Osteoblast (primary cell): ENCODE data around the gene CAAP1. TPM values are rescaled to one million over a fixed set of nuclear protein-coding genes. Genes with fewer than 3 reads are reported as not detected.

Source experiments
- DNase-seq: peaks from one replicate; pipeline ENCODE4 v3.0.0; 2011; ENCODE audit warnings: low spot score, mixed read lengths; ENCODE audit not compliant: insufficient read length; ENCODE audit errors: missing footprints
- H2AFZ ChIP-seq: 2 replicates; pipeline ENCODE4 v1.6.0; 2011; ENCODE audit warnings: mild to moderate bottlenecking, low read length
- H3K27ac ChIP-seq: 2 replicates; pipeline ENCODE4 v1.5.1; 2011; ENCODE audit warnings: mild to moderate bottlenecking, low read depth, low read length, moderate library complexity
- H3K27me3 ChIP-seq: 2 replicates; pipeline ENCODE4 v1.6.0; 2012; ENCODE audit warnings: mild to moderate bottlenecking, control low read depth, inconsistent platforms, low read length, moderate library complexity; ENCODE audit not compliant: insufficient read depth
- H3K36me3 ChIP-seq: 2 replicates; pipeline ENCODE4 v1.5.1; 2011; ENCODE audit warnings: mild to moderate bottlenecking, low read length, control low read depth, moderate library complexity; ENCODE audit not compliant: insufficient read depth
- H3K4me1 ChIP-seq: 2 replicates; pipeline ENCODE4 v1.5.1; 2011; ENCODE audit warnings: mild to moderate bottlenecking, low read length, control low read depth, moderate library complexity; ENCODE audit not compliant: insufficient read depth
- H3K4me2 ChIP-seq: 2 replicates; pipeline ENCODE4 v1.6.0; 2011; ENCODE audit warnings: mild to moderate bottlenecking, low read length; ENCODE audit not compliant: insufficient read depth
- H3K4me3 ChIP-seq: fragments of 200-600 bp; sonication (generic); 3 replicates; pipeline ENCODE4 v1.5.1; 2012; ENCODE audit warnings: mild to moderate bottlenecking, low read length, inconsistent platforms; ENCODE audit not compliant: insufficient read depth
- H3K79me2 ChIP-seq: 2 replicates; pipeline ENCODE4 v1.6.0; 2012; ENCODE audit warnings: mild to moderate bottlenecking, low read length, control low read depth, inconsistent platforms; ENCODE audit not compliant: insufficient read depth
- H3K9me3 ChIP-seq: 2 replicates; pipeline ENCODE4 v1.5.1; 2011; ENCODE audit warnings: low read depth, low read length, control low read depth
- H4K20me1 ChIP-seq: 2 replicates; pipeline ENCODE4 v1.6.0; 2012; ENCODE audit warnings: mild to moderate bottlenecking, low read length, control low read depth; ENCODE audit not compliant: insufficient read depth
- total RNA-seq: library from RNA; depleted of rRNA; stranded (reverse); fragments of >200 nt; gene quantifications from 2 replicates; pipeline ENCODE4 v1.2.3, GENCODE V29; 2012
- TF ChIP-seq, protein P1 (sequence below): IDR thresholded peaks from 2 replicates; pipeline ENCODE4 v1.5.1; 2011; ENCODE audit warnings: mild to moderate bottlenecking, low read depth, low read length, moderate library complexity; ENCODE audit errors: extremely low read depth

The CAAP1 gene
- total RNA-seq, 1 donor: 13.8 TPM

DNA sequence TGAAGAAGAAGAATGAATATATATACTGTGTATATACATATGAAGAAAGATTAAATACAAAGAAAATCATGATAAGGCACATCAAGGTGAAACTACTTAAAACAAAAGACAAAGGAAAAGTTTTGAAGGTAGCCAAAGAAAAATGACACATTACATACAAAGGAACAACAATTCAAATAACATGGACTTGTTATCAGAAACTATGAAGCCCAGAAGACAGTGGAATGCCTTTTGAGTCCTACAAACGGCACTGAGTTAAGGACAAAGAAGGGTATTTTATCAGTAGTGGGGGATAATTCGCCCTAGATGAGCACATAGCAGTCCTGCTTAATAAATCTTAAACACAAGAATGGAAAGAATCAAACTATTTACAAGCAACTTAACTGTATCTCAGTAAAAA is 77.8 kb downstream of the CAAP1 start:
- Histone ChIP-seq H3K4me3 (no peak overlapping the region), H3K27me3 (no peaks in the 10 kb centered on the region), H3K36me3 (no peaks in the 10 kb centered on the region), H3K79me2 (no peaks in the 10 kb centered on the region), H4K20me1 (no peaks in the 10 kb centered on the region), H3K4me2 (no peak overlapping the region), H3K4me1 (no peaks in the 10 kb centered on the region), H2AFZ (no peak overlapping the region), H3K27ac (no peak overlapping the region), H3K9me3 (no peaks in the 10 kb centered on the region)
- DNase-seq: no peak
- TF ChIP-seq, protein P1, sequence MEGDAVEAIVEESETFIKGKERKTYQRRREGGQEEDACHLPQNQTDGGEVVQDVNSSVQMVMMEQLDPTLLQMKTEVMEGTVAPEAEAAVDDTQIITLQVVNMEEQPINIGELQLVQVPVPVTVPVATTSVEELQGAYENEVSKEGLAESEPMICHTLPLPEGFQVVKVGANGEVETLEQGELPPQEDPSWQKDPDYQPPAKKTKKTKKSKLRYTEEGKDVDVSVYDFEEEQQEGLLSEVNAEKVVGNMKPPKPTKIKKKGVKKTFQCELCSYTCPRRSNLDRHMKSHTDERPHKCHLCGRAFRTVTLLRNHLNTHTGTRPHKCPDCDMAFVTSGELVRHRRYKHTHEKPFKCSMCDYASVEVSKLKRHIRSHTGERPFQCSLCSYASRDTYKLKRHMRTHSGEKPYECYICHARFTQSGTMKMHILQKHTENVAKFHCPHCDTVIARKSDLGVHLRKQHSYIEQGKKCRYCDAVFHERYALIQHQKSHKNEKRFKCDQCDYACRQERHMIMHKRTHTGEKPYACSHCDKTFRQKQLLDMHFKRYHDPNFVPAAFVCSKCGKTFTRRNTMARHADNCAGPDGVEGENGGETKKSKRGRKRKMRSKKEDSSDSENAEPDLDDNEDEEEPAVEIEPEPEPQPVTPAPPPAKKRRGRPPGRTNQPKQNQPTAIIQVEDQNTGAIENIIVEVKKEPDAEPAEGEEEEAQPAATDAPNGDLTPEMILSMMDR: no peak

GRCh38 chr9:26813247-26813646 is 79.4 kb downstream of the CAAP1 start:
- H4K20me1 ChIP-seq: no peaks in the 10 kb centered on the region
- no peak overlapping the region for H3K27ac ChIP-seq
- DNase-seq: no peak
- no peak overlapping the region for H3K4me2 ChIP-seq
- no peaks in the 10 kb centered on the region for H3K79me2 ChIP-seq
- no peaks in the 10 kb centered on the region for H3K27me3 ChIP-seq
- TF ChIP-seq, protein P1: no peak
- H2AFZ ChIP-seq: no peak overlapping the region
- no peak overlapping the region for H3K4me3 ChIP-seq
- H3K36me3 ChIP-seq: no peaks in the 10 kb centered on the region
- no peaks in the 10 kb centered on the region for H3K9me3 ChIP-seq
- H3K4me1 ChIP-seq: no peaks in the 10 kb centered on the region

GRCh38 chr9:26812217-26812616 is 80.4 kb downstream of the CAAP1 start:
- TF ChIP-seq, protein P1: no peak
- Histone ChIP-seq H3K9me3 (no peaks in the 10 kb centered on the region), H3K4me3 (no peak overlapping the region), H3K27ac (no peak overlapping the region), H3K79me2 (no peaks in the 10 kb centered on the region), H4K20me1 (no peaks in the 10 kb centered on the region), H3K36me3 (no peaks in the 10 kb centered on the region), H3K4me1 (no peaks in the 10 kb centered on the region), H3K4me2 (no peak overlapping the region), H2AFZ (no peak overlapping the region), H3K27me3 (no peaks in the 10 kb centered on the region)
- no peak for DNase-seq

- no peak overlapping the region for H3K27ac ChIP-seq
- no peaks in the 10 kb centered on the region for H3K9me3 ChIP-seq
- no peak overlapping the region for H2AFZ ChIP-seq
- TF ChIP-seq, protein P1: no peak
- no peaks in the 10 kb centered on the region for H3K36me3 ChIP-seq
- H3K4me3 ChIP-seq: no peak overlapping the region
- H3K79me2 ChIP-seq: no peaks in the 10 kb centered on the region
- no peak for DNase-seq
- no peaks in the 10 kb centered on the region for H3K4me1 ChIP-seq
- H4K20me1 ChIP-seq: no peaks in the 10 kb centered on the region
- no peak overlapping the region for H3K4me2 ChIP-seq
- H3K27me3 ChIP-seq: no peaks in the 10 kb centered on the region
Measured at GRCh38 chr9:26811106-26811505, 81.5 kb downstream of the CAAP1 start.
